Keratinocyte (primary cell): ENCODE measurements around the gene CYTIP. TPM values are rescaled to one million over a fixed set of nuclear protein-coding genes. Genes with fewer than 3 reads are reported as not detected.

Experiments
- DNase-seq: peaks from one replicate; pipeline ENCODE4 v3.0.0-alpha.2; 2011; ENCODE audit warnings: low read depth, missing footprints, low spot score
- FAIRE-seq: peaks from 2 replicates; lab custom pipeline; 2011; peaks lifted over from hg19 to GRCh38; lab: Jason Lieb, UNC
- H2AFZ ChIP-seq: 2 replicates; pipeline ENCODE4 v1.6.0; 2012; ENCODE audit warnings: low read length, control low read depth, inconsistent platforms; ENCODE audit not compliant: control insufficient read depth
- H3K27ac ChIP-seq: 2 replicates; pipeline ENCODE4 v1.5.1; 2011; ENCODE audit warnings: low read length; ENCODE audit not compliant: control insufficient read depth, insufficient read depth
- H3K27me3 ChIP-seq: 3 replicates; pipeline ENCODE4 v1.6.0; 2011; ENCODE audit warnings: low read length; ENCODE audit not compliant: control insufficient read depth, insufficient read depth; ENCODE audit errors: extremely low read depth
- H3K36me3 ChIP-seq, 2 experiments: 2 replicates in 1 of 2; 3 replicates in 1 of 2; pipeline ENCODE4 v1.5.1; 2011; ENCODE audit warnings: low read length in 2 of 2, mild to moderate bottlenecking in 1 of 2; ENCODE audit not compliant: control insufficient read depth in 2 of 2, insufficient read depth in 2 of 2; ENCODE audit errors: extremely low read depth in 1 of 2
- H3K4me1 ChIP-seq: 3 replicates; pipeline ENCODE4 v1.5.1; 2011; ENCODE audit warnings: low read length; ENCODE audit not compliant: control insufficient read depth, insufficient read depth; ENCODE audit errors: extremely low read depth
- H3K4me2 ChIP-seq: 3 replicates; pipeline ENCODE4 v1.6.0; 2011; ENCODE audit warnings: low read depth, low read length; ENCODE audit not compliant: control insufficient read depth, insufficient read depth; ENCODE audit errors: extremely low read depth
- H3K4me3 ChIP-seq, 3 experiments: fragments of 200-600 bp in 1 of 3; sonication (generic) in 1 of 3; 2 replicates in 2 of 3; 3 replicates in 1 of 3; pipeline ENCODE4 v1.5.1; 2011 to 2016; ENCODE audit warnings: low read length in 3 of 3, mild to moderate bottlenecking in 3 of 3, control low read depth in 2 of 3, inconsistent platforms in 1 of 3, low read depth in 1 of 3, mixed read lengths in 1 of 3, mixed run types in 1 of 3, moderate library complexity in 1 of 3; ENCODE audit not compliant: control insufficient read depth in 2 of 3, insufficient read depth in 2 of 3; ENCODE audit errors: extremely low read depth in 1 of 3
- H3K79me2 ChIP-seq: 2 replicates; pipeline ENCODE4 v1.6.0; 2012; ENCODE audit warnings: low read length; ENCODE audit not compliant: control insufficient read depth, insufficient read depth
- H3K9ac ChIP-seq: 3 replicates; pipeline ENCODE4 v1.6.0; 2011; ENCODE audit warnings: low read length; ENCODE audit not compliant: control insufficient read depth, insufficient read depth; ENCODE audit errors: extremely low read depth
- H3K9me1 ChIP-seq: 3 replicates; pipeline ENCODE4 v1.6.0; 2011; ENCODE audit warnings: low read length; ENCODE audit not compliant: control insufficient read depth, insufficient read depth; ENCODE audit errors: extremely low read depth
- H3K9me3 ChIP-seq: 2 replicates; pipeline ENCODE4 v1.5.1; 2012; ENCODE audit warnings: low read depth, low read length; ENCODE audit not compliant: control insufficient read depth
- H4K20me1 ChIP-seq: 3 replicates; pipeline ENCODE4 v1.6.0; 2011; ENCODE audit warnings: low read length; ENCODE audit not compliant: control insufficient read depth, insufficient read depth; ENCODE audit errors: extremely low read depth
- CTCF ChIP-seq, 3 experiments: IDR thresholded peaks in 1 of 3; conservative IDR thresholded peaks in 1 of 3; optimal IDR thresholded peaks in 1 of 3; 2 replicates in 2 of 3; 3 replicates in 1 of 3; pipeline versions ENCODE3 to v1.5.1; 2011; ENCODE audit warnings: low read length in 3 of 3, mild to moderate bottlenecking in 3 of 3, moderate library complexity in 2 of 3, control low read depth in 1 of 3, inconsistent platforms in 1 of 3; ENCODE audit not compliant: insufficient read depth in 2 of 3; ENCODE audit errors: extremely low read depth in 1 of 3
- EZH2 ChIP-seq: IDR thresholded peaks from one replicate; pipeline ENCODE4 v1.6.1; 2012; ENCODE audit warnings: inconsistent platforms, mild to moderate bottlenecking, low read length, moderate library complexity
- dilution Hi-C: fragments of 300-500 bp; cut with MboI; formaldehyde crosslinking; loops from one replicate; pipeline ENCODE4 v1.7.0; 2020; ENCODE audit warnings: low sequenced_read_pairs; ENCODE audit not compliant: extremely low pct_ligation_motif_present
- polyA plus RNA-seq, 5 experiments: library from polyadenylated mRNA; depleted of rRNA in 3 of 5; stranded (reverse) in 3 of 5; stranded (forward) in 1 of 5; unstranded in 1 of 5; fragments of >200 nt; gene quantifications; 1 replicate in 1 of 5; 2 replicates in 3 of 5; 3 replicates in 1 of 5; pipeline versions ENCODE4 v1.2.1 to v1.2.3, GENCODE V29; 2011 to 2012; ENCODE audit warnings: missing spikeins in 2 of 5, low read depth in 1 of 5, low replicate concordance in 1 of 5

Gene CYTIP
- polyA plus RNA-seq, 1 donor (not counting 4 experiments of a cell fraction or from before 2014, with no cell fraction given) = 0.21 TPM

- no peaks in the 10 kb centered on the region for H3K9me3 ChIP-seq
- dilution Hi-C loops = no loop called here
- no peak overlapping the region for H3K4me2 ChIP-seq
- TF ChIP-seq CTCF (optimal IDR thresholded peaks at IDR 0.05 in 1 of 3, IDR thresholded peaks at IDR 0.05 in 1 of 3, conservative IDR thresholded peaks at IDR 0.05 in 1 of 3; ENCODE audit: extremely low read depth in 1 of 3, insufficient read depth in 2 of 3, low read length in 3 of 3) (no peak), EZH2 (no peak)
- DNase-seq (no peak), FAIRE-seq (no peak)
- H2AFZ ChIP-seq = no peak overlapping the region
- H3K9me1 ChIP-seq = no peaks in the 10 kb centered on the region
- no peak overlapping the region for H3K4me3 ChIP-seq
- H3K79me2 ChIP-seq = no peaks in the 10 kb centered on the region
- H3K9ac ChIP-seq = no peak overlapping the region
- peaks cover 6% of the 10 kb centered on the region for H3K27me3 ChIP-seq
- no peaks in the 10 kb centered on the region for H3K36me3 ChIP-seq
- no peaks in the 10 kb centered on the region for H4K20me1 ChIP-seq
- no peaks in the 10 kb centered on the region for H3K4me1 ChIP-seq
- H3K27ac ChIP-seq = no peak overlapping the region
These were observed 3.4 kb downstream of the CYTIP start for GRCh38 chr2:157440404-157441071.

GRCh38 chr2:157439824-157440186 is 4.1 kb downstream of the CYTIP start:
- Histone ChIP-seq H3K9me1 (no peaks in the 10 kb centered on the region), H4K20me1 (no peaks in the 10 kb centered on the region), H3K36me3 (no peaks in the 10 kb centered on the region), H3K79me2 (no peaks in the 10 kb centered on the region), H3K27me3 (peaks cover 6% of the 10 kb centered on the region), H3K27ac (no peak overlapping the region), H2AFZ (no peak overlapping the region), H3K4me3 (no peak overlapping the region), H3K4me1 (no peaks in the 10 kb centered on the region), H3K9me3 (no peaks in the 10 kb centered on the region), H3K4me2 (no peak overlapping the region), H3K9ac (no peak overlapping the region)
- DNase-seq = no peak
- dilution Hi-C loops = no loop called here
- no peak for FAIRE-seq
- TF ChIP-seq CTCF (optimal IDR thresholded peaks at IDR 0.05 in 1 of 3, IDR thresholded peaks at IDR 0.05 in 1 of 3, conservative IDR thresholded peaks at IDR 0.05 in 1 of 3; ENCODE audit: extremely low read depth in 1 of 3, insufficient read depth in 2 of 3, low read length in 3 of 3) (no peak), EZH2 (no peak)
